ENCODE measurements around the gene KLC1. TPM values are rescaled to one million over a fixed set of nuclear protein-coding genes. Genes with fewer than 3 reads are reported as not detected.

KLC1 gene
- total RNA-seq, 2 donors from 2014 or later, result 168 to 287 TPM

DNA sequence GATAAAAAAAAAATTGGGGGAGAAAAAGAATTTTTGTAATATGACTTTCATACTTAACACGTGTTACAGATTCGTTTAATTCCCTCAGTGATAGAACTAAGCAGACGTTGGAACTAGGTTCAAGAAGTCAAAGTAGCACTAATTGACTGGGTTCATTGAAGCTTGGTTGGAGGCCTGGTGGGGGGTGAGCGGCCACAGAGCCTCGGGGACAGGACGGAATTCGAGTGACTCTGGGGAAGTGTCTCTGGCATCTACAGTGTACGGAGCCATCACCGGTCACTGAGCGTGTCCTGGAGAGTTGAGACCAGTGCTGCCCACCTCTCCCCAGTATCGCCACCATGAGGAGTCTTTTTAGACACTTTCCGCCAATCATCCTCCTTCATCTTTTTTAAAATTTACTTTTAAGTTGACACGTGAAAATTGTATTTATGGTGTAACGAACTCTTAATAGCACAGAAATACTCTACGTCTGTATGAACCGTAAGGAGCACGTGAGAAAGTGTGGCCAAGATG is 87.9 kb downstream of the KLC1 start:
- Histone ChIP-seq H3K4me1 (replicated peaks) (peaks cover 14% of the 10 kb centered on the region), H3K27ac (peak overlapping the region in 1 of 2 donors; percentile 90), H3K27me3 (replicated peaks; ENCODE audit: insufficient read depth) (no peaks in the 10 kb centered on the region), H3K36me3 (no peaks in the 10 kb centered on the region), H3K9me3 (no peaks in the 10 kb centered on the region), H3K4me3 (peak overlapping the region; percentile 86 to 99)
- intact Hi-C loops (cut with DNase I), result loop anchor here (10.0 kb wide), 1 partner anchor 152 kb away; the partner anchor contains the start of genes BAG5 and COA8
- 75% methylated on average over 17 of the region's 17 CpGs for WGBS
- TF ChIP-seq POLR2A (IDR thresholded peaks at IDR 0.05), result no peak
- TF ChIP-seq POLR2AphosphoS5 (IDR thresholded peaks at IDR 0.05), result no peak
- TF ChIP-seq CTCF (IDR thresholded peaks at IDR 0.05), result no peak
- DNase-seq (ENCODE audit: low spot score), result no peak

- 59% methylated on average over 16 of the region's 16 CpGs for WGBS
- H3K4me3 ChIP-seq, result no peak overlapping the region
- intact Hi-C loops (cut with DNase I), result loop anchor here (10.0 kb wide), 1 partner anchor 154 kb away; the partner anchor contains the start of genes BAG5 and COA8
- peaks cover 9% of the 10 kb centered on the region for H3K4me1 ChIP-seq (replicated peaks)
- no peak for TF ChIP-seq CTCF (IDR thresholded peaks at IDR 0.05)
- H3K27me3 ChIP-seq (replicated peaks; ENCODE audit: insufficient read depth), result no peaks in the 10 kb centered on the region
- no peaks in the 10 kb centered on the region for H3K9me3 ChIP-seq
- H3K27ac ChIP-seq, result no peak overlapping the region
- no peak for DNase-seq (ENCODE audit: low spot score)
- no peaks in the 10 kb centered on the region for H3K36me3 ChIP-seq
These were observed 89.6 kb downstream of the KLC1 start for GRCh38 chr14:103718572-103718971.

DNA sequence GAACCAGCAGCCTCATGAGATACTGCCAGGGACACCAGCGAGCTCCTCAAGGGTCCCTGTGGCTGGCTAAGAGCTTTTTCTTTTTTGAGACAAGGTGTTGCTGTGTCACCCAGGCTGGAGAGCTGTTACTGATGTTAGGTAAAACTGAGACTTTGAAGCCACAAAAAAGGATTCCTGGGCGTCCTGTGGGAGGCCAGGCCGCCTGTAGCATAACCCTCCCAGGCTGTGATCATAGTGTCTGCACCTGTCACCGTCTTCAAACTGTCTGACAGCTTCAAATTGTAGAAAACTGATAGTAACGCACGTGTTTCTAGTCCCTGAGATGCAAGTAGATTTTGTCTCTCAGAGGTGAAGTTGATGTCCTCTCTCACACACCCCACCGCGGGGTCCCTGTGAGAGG is 90.7 kb downstream of the KLC1 start:
- Histone ChIP-seq H3K4me3 (no peak overlapping the region), H3K27me3 (replicated peaks; ENCODE audit: insufficient read depth) (no peaks in the 10 kb centered on the region), H3K4me1 (replicated peaks) (peaks cover 16% of the 10 kb centered on the region), H3K27ac (no peak overlapping the region), H3K36me3 (no peaks in the 10 kb centered on the region), H3K9me3 (no peaks in the 10 kb centered on the region)
- no peak for TF ChIP-seq POLR2A (IDR thresholded peaks at IDR 0.05)
- no peak for TF ChIP-seq CTCF (IDR thresholded peaks at IDR 0.05)
- no peak for TF ChIP-seq POLR2AphosphoS5 (IDR thresholded peaks at IDR 0.05)
- intact Hi-C loops (cut with DNase I), result loop anchor here (10.0 kb wide), 1 partner anchor 155 kb away; the partner anchor contains the start of genes BAG5 and COA8
- DNase-seq (ENCODE audit: low spot score), result no peak
- WGBS, result 83% methylated on average over 8 of the region's 8 CpGs

GRCh38 chr14:103721334-103722120 is 92.5 kb downstream of the KLC1 start:
- no peaks in the 10 kb centered on the region for H3K36me3 ChIP-seq
- intact Hi-C loops (cut with DNase I), result no loop called here
- no peaks in the 10 kb centered on the region for H3K9me3 ChIP-seq
- DNase-seq (ENCODE audit: low spot score), result no peak
- H3K4me3 ChIP-seq, result no peak overlapping the region
- WGBS, result 78% methylated on average over 26 of the region's 26 CpGs
- H3K27ac ChIP-seq, result no peak overlapping the region
- no peaks in the 10 kb centered on the region for H3K27me3 ChIP-seq (replicated peaks; ENCODE audit: insufficient read depth)
- TF ChIP-seq POLR2A (IDR thresholded peaks at IDR 0.05) (no peak), POLR2AphosphoS5 (IDR thresholded peaks at IDR 0.05) (no peak), CTCF (IDR thresholded peaks at IDR 0.05) (no peak)
- peaks cover 16% of the 10 kb centered on the region for H3K4me1 ChIP-seq (replicated peaks)

DNA sequence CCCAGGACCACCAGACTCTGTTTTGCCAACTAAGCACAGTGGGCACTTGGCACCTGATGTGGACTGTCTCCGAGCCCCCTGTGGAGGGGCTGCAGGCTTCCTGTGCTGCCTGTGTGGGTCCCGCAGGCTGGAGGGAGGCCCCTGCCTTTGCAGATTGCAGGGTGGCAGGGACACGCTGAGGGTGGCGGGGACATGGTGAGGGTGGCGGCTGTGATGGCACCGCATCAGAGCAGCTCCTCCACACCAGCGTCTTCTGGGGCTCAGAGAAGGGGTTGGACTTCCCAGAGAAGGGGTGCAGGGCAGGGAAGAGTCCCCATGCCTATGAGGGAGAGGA is 94.7 kb downstream of the KLC1 start:
- H3K36me3 ChIP-seq, result no peaks in the 10 kb centered on the region
- no peak for DNase-seq (ENCODE audit: low spot score)
- H3K27me3 ChIP-seq (replicated peaks; ENCODE audit: insufficient read depth), result no peaks in the 10 kb centered on the region
- peaks cover 28% of the 10 kb centered on the region for H3K4me1 ChIP-seq (replicated peaks)
- WGBS, result 87% methylated on average over 6 of the region's 7 CpGs
- intact Hi-C loops (cut with DNase I), result no loop called here
- H3K9me3 ChIP-seq, result no peaks in the 10 kb centered on the region
- H3K4me3 ChIP-seq, result no peak overlapping the region
- no peak for TF ChIP-seq POLR2A (IDR thresholded peaks at IDR 0.05)
- TF ChIP-seq CTCF (IDR thresholded peaks at IDR 0.05), result no peak
- TF ChIP-seq POLR2AphosphoS5 (IDR thresholded peaks at IDR 0.05), result no peak
- H3K27ac ChIP-seq, result peak overlapping the region; percentile 72
